ENCODE data around the gene GPR3.

GPR3 gene

DNA sequence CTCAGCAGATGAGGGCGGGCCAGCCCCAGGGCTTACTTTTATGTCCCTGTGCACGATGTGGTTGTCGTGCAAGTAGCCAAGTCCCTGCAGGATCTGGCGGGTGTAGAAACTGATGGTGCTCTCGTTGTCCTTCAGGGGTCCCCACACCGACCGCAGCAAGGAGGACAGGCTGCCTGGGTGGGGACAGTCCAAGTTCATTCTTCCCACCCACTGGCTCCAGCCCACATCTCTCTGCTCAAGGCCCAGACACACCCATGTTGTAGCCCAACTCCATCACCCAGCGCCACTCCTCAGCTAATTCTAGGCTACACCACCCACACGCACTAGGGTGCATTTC, 32.6 kb upstream of the GPR3 start:
- no peak for DNase-seq

GRCh38 chr1:27360159-27361043, 32.0 kb upstream of the GPR3 start:
- DNase-seq, result peak; percentile 10

DNA sequence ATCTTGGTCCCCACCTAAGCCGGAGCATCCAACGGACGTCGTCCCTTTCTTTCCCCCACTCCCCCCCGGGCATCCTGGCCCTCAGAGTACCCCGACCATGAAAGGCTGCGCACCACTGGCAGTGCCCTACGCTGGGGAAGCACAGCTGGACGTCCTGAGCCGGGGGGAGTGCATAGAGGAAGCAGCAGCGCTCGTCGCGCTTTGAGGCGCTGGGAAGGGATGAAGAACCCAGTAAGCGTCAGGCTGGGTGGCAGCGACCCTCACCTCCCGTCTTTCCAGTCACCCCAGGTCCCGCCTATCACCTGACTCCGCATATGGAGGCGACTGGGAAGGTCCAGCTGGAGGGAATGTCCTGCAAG, 31.4 kb upstream of the GPR3 start:
- no peak for DNase-seq

- no peak for DNase-seq
These were observed 30.9 kb upstream of the GPR3 start for GRCh38 chr1:27361553-27361952.

DNA sequence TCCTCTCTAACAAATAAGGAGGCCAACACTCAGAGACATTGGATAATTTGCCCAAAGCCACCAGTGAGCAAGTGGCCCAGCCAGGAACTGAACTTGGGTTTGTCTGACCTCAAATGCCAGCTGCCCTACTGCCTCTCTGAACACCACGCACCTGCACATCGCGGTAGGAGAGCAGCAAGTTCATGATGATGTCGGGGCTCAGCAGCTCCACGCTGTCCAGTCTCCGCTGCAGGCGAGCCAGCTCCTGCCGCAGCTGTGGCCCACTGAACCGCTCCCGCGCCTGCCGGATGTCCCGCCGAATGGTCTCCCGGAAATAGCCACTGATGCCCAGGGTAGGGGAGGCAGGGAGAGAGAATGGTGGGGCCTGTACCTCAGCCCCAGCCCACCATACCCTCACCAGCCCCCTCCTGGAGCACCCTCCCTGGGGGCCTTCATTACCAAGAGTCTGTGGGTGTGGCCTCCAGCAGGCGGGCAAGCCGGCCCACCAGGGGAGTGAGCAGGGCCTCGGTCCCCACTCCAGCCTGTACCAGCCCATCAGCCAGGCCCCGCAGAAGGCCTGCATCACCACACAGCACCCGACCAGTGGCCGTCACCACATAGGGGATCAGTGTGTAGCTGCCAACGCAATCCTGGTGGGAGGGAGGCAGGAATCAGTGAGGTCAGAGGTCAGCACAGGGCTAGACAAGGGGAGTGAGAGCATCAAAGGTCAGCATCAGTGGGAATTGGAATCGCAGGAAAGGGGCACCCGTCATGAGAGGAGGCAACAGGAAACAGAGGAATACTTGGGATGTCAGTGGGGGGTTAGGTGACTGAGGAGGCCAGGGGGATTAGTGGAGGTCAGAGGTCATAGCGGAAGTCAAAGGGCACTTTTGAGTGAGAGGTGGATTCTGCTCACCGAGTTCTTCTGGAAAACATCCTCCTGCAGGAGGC, 28.4 kb upstream of the GPR3 start:
- DNase-seq, result no peak

DNA sequence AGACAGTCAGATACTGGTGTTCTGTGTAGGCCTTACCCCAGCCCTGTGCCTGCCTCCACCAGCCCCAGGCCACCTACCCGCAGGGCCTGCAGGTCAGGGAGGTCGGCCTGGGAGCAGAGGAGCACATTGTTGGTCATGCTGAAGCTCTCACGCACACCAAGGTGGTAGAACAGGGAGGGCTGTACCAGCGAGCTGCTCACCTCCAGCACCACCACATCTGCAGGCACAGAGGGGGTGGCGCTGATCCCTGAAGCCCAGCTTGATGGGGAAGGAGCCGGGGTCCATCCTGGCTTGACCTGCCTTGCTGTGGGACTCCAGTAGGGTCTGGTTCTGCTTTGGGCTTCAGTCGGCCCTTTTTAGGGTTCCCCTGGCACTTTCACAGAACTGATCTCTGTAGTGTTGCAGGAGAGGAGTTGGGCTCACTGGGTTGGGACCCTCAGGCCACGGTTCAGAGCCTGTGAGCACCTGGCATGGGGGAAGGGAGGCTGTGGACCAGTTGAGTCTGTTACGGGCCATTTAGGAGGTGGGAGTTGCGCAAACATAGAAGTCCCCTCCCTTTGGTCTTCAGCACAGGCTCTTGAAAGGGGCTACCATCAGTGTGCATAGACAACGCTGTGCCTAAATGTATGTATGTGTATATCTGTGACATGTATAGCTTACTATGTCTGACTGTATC, 27.6 kb upstream of the GPR3 start:
- DNase-seq, result no peak

DNA sequence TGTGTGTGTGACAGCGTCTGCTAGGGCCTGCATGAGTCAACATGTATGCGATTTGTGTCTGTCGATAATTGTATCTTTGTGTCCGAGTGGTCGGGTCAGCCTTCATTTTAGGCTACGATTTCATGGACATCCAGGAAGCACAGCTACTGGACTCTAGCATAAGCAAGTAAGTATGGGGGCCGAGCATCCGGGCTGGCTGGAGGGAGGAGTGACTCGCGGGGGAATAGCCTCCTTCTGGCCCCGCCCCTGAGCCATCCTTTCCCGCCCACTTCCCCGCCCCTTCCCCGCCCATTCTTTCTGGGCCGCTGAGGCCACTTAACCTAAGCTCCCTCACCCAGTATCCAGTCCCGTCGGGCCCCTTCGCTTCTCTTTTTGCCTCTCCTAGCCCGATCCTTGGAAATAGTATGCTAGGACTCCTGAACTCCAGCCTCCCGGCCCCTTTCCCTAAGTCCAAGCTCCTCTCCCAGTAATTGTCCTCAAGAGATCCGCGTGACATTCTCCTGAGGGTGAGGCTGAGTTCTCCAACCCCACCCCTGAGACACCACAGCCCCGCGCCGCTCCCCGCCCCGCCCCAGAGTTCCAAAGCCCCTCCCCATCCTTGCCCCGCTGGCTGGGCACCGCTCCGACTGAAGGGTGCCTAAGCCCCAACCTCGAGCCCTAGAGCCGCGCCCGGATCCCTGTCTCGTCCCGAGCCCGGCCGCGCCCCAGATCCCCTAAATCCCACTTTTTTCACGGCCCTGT, 26.9 kb upstream of the GPR3 start:
- peak; percentile 67 for DNase-seq

- peak; percentile 31 for DNase-seq
These were observed 26.4 kb upstream of the GPR3 start for GRCh38 chr1:27366113-27366410.

- DNase-seq, result peak; percentile 68
These were observed 25.8 kb upstream of the GPR3 start, which contains the start of gene MAP3K6 for GRCh38 chr1:27366411-27367159. TSS of gene MAP3K6 (minus strand) at chr1:27366961. CDS start at chr1:27366597, 364 bp downstream.

GRCh38 chr1:27367160-27367650, 25.2 kb upstream of the GPR3 start:
- no peak for DNase-seq

DNA sequence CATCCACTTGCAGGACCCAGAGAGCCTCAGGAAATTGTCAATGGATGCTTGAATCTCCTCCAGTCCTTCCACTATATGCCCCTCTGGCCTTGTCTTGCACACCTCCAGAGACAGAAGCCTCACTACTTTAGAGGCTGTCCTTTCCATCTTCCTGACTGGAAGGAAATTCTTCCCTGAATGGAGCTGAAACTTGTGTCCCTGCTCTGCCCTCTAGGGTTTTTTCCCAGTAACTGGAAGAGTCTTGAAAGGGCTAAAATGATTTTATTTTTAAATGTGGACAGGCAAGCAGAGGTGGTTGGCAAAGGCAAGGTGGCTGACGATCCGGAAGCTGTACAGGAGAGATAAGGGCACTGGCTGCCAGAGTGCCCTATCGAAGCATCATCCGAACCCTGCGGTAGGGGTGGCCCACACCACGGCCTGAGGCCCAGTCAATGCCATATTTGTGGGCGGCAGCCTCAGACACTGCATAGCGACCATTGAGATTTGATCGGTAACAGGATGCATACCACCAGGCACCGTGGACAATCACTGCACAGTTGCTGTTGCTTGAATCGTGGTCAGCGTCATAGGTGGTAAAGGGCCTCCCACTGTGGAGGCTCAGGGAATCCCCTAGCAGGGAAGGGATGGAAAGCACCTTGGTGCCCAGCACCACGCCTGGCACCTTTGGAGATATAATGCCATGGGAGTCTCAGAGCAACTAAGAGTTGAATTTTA, 23.4 kb upstream of the GPR3 start:
- DNase-seq, result no peak

DNA sequence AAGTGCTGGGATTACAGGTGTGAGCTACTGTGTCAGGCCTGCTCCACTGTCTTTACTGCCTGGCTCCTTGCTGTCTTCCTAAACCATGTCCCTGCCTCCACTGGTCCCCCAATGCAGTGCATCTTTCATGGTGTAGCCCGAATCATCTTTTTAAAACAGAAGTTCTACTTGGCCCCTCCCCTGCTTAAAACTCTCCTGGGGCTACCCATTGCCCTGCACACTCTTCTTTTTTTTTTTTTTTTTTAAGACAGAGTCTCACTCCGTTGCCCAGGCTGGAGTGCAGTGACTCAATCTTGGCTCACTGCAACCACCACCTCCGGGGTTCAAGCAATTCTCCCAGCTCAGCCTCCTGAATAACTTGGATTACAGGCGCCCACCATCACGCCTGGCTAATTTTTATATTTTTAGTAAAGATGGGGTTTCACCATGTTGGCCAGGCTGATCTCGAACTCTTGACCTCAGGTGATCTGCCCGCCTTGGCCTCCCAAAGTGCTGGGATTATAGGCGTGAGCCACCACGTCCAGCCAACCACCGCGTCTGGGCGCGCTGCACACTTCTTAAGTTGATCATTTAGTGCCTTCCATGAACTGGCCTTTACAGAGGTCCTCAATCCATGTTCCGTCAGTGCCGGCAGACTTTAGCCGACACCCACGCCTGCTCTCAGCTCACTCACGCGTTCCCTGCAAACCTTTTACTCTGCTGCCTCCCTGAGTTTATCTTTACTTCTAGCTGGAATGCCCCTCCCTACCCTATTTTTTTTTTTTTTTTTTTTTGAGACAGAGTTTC, 20.2 kb upstream of the GPR3 start:
- no peak for DNase-seq

DNA sequence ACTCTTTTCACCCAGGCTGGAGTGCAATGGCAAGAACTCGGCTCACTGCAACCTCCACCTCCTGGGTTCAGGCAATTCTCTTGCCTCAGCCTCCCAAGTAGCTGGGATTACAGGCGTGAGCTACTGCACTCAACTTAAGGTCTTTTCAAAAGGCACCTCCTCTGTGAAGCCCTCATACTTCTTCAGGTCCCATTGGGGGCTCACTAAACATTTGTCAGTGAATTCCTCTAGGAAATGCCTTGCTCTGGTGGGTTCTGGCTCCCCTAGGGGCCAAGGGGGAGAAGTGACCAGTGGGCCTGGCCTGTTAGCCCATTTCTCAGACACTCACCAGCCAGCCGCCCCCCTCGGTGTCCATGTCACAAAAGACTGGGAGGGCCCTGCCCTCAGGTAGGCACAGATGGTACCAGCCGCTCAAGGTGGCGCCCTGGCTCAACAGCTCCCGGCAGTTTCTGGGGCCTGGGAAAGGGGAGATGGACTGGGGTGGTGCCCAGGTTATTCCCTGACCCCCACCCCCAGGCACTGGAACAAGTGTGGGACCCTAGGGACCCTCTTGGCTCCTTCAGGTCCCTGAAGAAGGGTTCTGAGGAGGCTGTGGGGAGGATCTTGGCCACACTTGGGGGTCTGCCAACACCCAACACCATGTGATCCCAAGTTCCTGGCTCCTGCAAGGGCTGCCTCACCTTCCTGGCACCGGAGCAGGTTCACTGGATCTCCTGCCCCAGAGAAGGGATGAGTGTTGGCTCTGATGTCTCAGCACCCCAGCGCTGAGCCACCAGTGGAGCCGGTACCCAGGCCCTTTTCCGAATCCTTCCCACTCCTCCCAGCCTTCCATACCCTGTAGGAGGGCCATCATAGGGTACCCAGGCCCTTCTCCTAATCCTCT, 19.4 kb upstream of the GPR3 start:
- DNase-seq, result no peak

- DNase-seq, result no peak
These were observed 17.9 kb upstream of the GPR3 start, which contains the start of gene FCN3 for GRCh38 chr1:27374362-27375086. TSS of gene FCN3 (minus strand) at chr1:27374824. CDS start at chr1:27374818, 6 bp downstream.

- no peak for DNase-seq
These were observed 14.5 kb upstream of the GPR3 start for GRCh38 chr1:27377760-27378495.

DNA sequence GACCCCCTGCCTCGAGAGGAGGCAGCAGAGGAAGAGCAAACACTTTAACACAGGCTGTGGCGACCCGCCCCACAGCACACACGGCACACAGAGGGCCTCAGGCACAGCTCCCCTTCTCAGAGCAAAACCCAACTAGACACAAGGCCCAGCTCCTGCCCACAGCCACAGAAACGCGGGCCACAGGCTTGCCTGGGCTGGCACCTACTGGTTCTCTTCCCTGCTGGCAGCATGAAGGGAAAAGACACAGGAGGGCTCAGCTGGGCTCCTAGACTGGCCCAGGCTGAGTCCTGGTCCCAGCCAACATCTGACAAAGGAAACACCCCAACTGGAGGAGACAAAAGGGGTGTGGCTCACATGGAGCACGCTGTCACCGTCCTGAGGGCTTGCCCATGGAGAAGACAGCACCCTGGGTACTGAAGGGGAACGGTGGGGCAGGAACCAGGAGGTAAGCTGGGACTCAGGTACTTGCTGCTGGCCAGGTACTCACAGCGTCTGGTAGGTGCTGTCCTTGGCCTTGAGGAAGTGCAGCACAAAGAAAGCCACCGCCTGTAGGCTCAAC, 12.8 kb upstream of the GPR3 start:
- DNase-seq, result no peak

DNA sequence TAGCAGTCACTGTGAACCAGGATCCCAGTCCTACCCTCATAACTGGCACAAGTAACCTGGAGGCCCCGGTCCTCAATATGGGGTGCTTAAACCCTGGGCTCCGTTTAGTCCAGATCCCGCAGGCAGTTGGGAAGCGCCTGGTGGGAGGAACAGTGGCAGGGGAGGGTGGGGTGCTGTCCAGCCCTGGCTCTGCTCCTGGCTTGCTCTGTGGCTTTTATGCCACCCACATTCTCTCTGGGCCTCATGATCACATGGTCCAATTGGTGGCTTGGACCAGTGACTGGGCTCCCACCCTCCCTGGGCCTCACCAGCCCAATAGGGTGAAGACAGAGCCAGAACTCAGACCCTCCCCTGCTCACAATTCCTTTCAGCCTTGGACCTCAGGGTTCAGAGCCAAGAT, 12.2 kb upstream of the GPR3 start:
- no peak for DNase-seq

All from MV-4-11 (cell line).